ENCODE results near the gene RBBP9. TPM values are rescaled to one million over a fixed set of nuclear protein-coding genes. Genes with fewer than 3 reads are reported as not detected.

Gene RBBP9
- total RNA-seq (2022; extraction: Qiagen RNA extraction): 12.5 to 16.1 TPM (median 13.7 TPM) in 5 replicates

GRCh38 chr20:18496740-18497592 is at the start of gene RBBP9:
Gene RBBP9 (minus strand): TSS chr20:18497225. CDS start chr20:18497167, 58 bp downstream.

GRCh38 chr20:18507218-18508191 is 10.5 kb upstream of the RBBP9 start, which contains the start of gene SEC23B:
Gene SEC23B (plus strand): TSS chr20:18507940. CDS start chr20:18510836, 2,896 bp downstream.

GRCh38 chr20:18466894-18467730 is 29.9 kb downstream of the RBBP9 start, which contains the start of the genes DZANK1 and POLR3F:
Gene DZANK1 (minus strand): TSS chr20:18467030. CDS start chr20:18465358, 1,672 bp downstream.
Gene POLR3F (plus strand): TSS chr20:18467390. CDS start chr20:18467507, 117 bp downstream.

Other genes with a start within 250 kb of the RBBP9 start
- gene ZNF133, start 208.7 kb downstream of the RBBP9 start, total RNA-seq (2022; extraction: Qiagen RNA extraction): 10.4 to 15.1 TPM (median 11.6 TPM) in 5 replicates
- gene DZANK1, start 30.2 kb downstream of the RBBP9 start, total RNA-seq (2022; extraction: Qiagen RNA extraction): 2.4 to 3.1 TPM (median 2.9 TPM) in 5 replicates
- 14.6 to 23.3 TPM (median 15.3 TPM) in 5 replicates for gene POLR3F, start 29.8 kb downstream of the RBBP9 start, total RNA-seq (2022; extraction: Qiagen RNA extraction)
- 52.6 to 60.9 TPM (median 55.9 TPM) in 5 replicates for gene SEC23B, start 10.7 kb upstream of the RBBP9 start, total RNA-seq (2022; extraction: Qiagen RNA extraction)
- gene SMIM26, start 70.2 kb upstream of the RBBP9 start, total RNA-seq (2022; extraction: Qiagen RNA extraction): 115 to 163 TPM (median 128 TPM) in 5 replicates
- 79.5 to 86.5 TPM (median 80.3 TPM) in 5 replicates for gene DTD1, start 90.8 kb upstream of the RBBP9 start, total RNA-seq (2022; extraction: Qiagen RNA extraction)